Neural progenitor cell (in vitro differentiated cells): Measurements from ENCODE around the gene GLI2. TPM values are rescaled to one million over a fixed set of nuclear protein-coding genes. Genes with fewer than 3 reads are reported as not detected.

Experiments
- DNase-seq: peaks from one replicate; pipeline ENCODE4 v3.0.0-alpha.2; 2016; ENCODE audit warnings: low spot score
- H2AFZ ChIP-seq: fragments of 200-600 bp; sonication (generic); replicated peaks from 2 replicates; pipeline ENCODE4 v1.6.1; 2016; ENCODE audit warnings: antibody characterized with exemption
- H3F3A ChIP-seq: fragments of 200-600 bp; sonication (generic); 2 replicates; pipeline ENCODE4 v1.6.1; 2016; ENCODE audit warnings: antibody characterized with exemption, low read depth
- H3K27ac ChIP-seq: fragments of 200-600 bp; sonication (generic); 2 replicates; pipeline ENCODE4 v1.5.1; 2016; ENCODE audit warnings: mild to moderate bottlenecking
- H3K27me3 ChIP-seq: fragments of 200-600 bp; sonication (generic); 2 replicates; pipeline ENCODE4 v1.6.1; 2016; ENCODE audit warnings: mild to moderate bottlenecking, moderate library complexity
- H3K36me3 ChIP-seq: fragments of 200-600 bp; sonication (generic); 2 replicates; pipeline ENCODE4 v1.5.1; 2016
- H3K4me1 ChIP-seq: fragments of 200-600 bp; sonication (generic); 2 replicates; pipeline ENCODE4 v1.6.1; 2016; ENCODE audit warnings: mixed run types
- H3K4me2 ChIP-seq: fragments of 200-600 bp; sonication (generic); 2 replicates; pipeline ENCODE4 v1.6.1; 2016
- H3K4me3 ChIP-seq: fragments of 200-600 bp; sonication (generic); 2 replicates; pipeline ENCODE4 v1.5.1; 2016
- H3K79me2 ChIP-seq: fragments of 200-600 bp; sonication (generic); 2 replicates; pipeline ENCODE4 v1.6.1; 2016; ENCODE audit warnings: low read depth
- H3K9ac ChIP-seq: fragments of 200-600 bp; sonication (generic); 2 replicates; pipeline ENCODE4 v1.6.1; 2016
- H3K9me3 ChIP-seq: fragments of 200-600 bp; sonication (generic); 2 replicates; pipeline ENCODE4 v1.5.1; 2016; ENCODE audit warnings: low read depth
- H4K20me1 ChIP-seq: fragments of 200-600 bp; sonication (generic); 2 replicates; pipeline ENCODE4 v1.6.1; 2016; ENCODE audit warnings: low read depth
- H3K27ac Mint-ChIP-seq: 3 replicates; pipeline ENCODE4 v1.8.0; 2021; ENCODE audit warnings: mixed read lengths
- H3K27me3 Mint-ChIP-seq: 2 replicates; pipeline ENCODE4 v1.8.0; 2022; ENCODE audit warnings: low read depth, mild to moderate bottlenecking, inconsistent platforms, moderate library complexity, mixed read lengths; ENCODE audit not compliant: insufficient read depth
- H3K36me3 Mint-ChIP-seq: 3 replicates; pipeline ENCODE4 v1.8.0; 2021; ENCODE audit warnings: mixed read lengths
- H3K4me1 Mint-ChIP-seq: 3 replicates; pipeline ENCODE4 v1.8.0; 2021; ENCODE audit warnings: mixed read lengths
- H3K4me3 Mint-ChIP-seq: 3 replicates; pipeline ENCODE4 v1.8.0; 2021; ENCODE audit warnings: mild to moderate bottlenecking, moderate library complexity, mixed read lengths
- H3K9me3 Mint-ChIP-seq: 3 replicates; pipeline ENCODE4 v1.8.0; 2020; ENCODE audit warnings: mixed read lengths
- CTCF ChIP-seq: fragments of 200-600 bp; sonication (generic); IDR thresholded peaks from 2 replicates; pipeline ENCODE4 v1.5.1; 2017; ENCODE audit warnings: antibody characterized with exemption, mild to moderate bottlenecking
- EZH2 ChIP-seq: fragments of 200-600 bp; sonication (generic); IDR thresholded peaks from 2 replicates; pipeline ENCODE4 v1.6.1; 2017; ENCODE audit warnings: antibody characterized with exemption, mild to moderate bottlenecking, moderate library complexity
- EZH2phosphoT487 ChIP-seq: fragments of 200-600 bp; sonication (generic); IDR thresholded peaks from 2 replicates; pipeline ENCODE4 v1.6.1; 2017; ENCODE audit warnings: antibody characterized with exemption
- total RNA-seq: library from RNA; depleted of rRNA; stranded (reverse); fragments of >200 nt; gene quantifications from 2 replicates; pipeline ENCODE4 v1.2.3, GENCODE V29; 2015; ENCODE audit warnings: low replicate concordance

The GLI2 gene
- total RNA-seq, 1 donor from 2014 or later: 9.4 TPM

- H3K4me3 Mint-ChIP-seq: no peak overlapping the region
- peaks cover 100% of the 10 kb centered on the region for H3K79me2 ChIP-seq
- peaks cover 36% of the 10 kb centered on the region for H3K4me1 ChIP-seq
- no peaks in the 10 kb centered on the region for H3K27me3 ChIP-seq
- TF ChIP-seq EZH2phosphoT487: no peak
- no peaks in the 10 kb centered on the region for H3K27me3 Mint-ChIP-seq
- H3K4me1 Mint-ChIP-seq: peaks cover 34% of the 10 kb centered on the region
- peaks cover 17% of the 10 kb centered on the region for H3F3A ChIP-seq
- H3K4me2 ChIP-seq: no peak overlapping the region
- peaks cover 83% of the 10 kb centered on the region for H4K20me1 ChIP-seq
- H3K9ac ChIP-seq: no peak overlapping the region
- H3K9me3 ChIP-seq: no peaks in the 10 kb centered on the region
- H2AFZ ChIP-seq: no peak overlapping the region
- no peak for DNase-seq
- peaks cover 3% of the 10 kb centered on the region for H3K36me3 ChIP-seq
- H3K9me3 Mint-ChIP-seq: peaks cover 15% of the 10 kb centered on the region
- no peak overlapping the region for H3K27ac Mint-ChIP-seq
- no peak overlapping the region for H3K27ac ChIP-seq
- no peak overlapping the region for H3K4me3 ChIP-seq
- peaks cover 34% of the 10 kb centered on the region for H3K36me3 Mint-ChIP-seq
These were observed 15.9 kb downstream of the GLI2 start for GRCh38 chr2:120751553-120751952.

- Histone ChIP-seq H3K9ac (no peak overlapping the region), H2AFZ (no peak overlapping the region), H3K36me3 (peaks cover 4% of the 10 kb centered on the region), H3K4me3 (no peak overlapping the region), H3K9me3 (no peaks in the 10 kb centered on the region), H3K4me1 (peaks cover 45% of the 10 kb centered on the region), H3F3A (peaks cover 36% of the 10 kb centered on the region), H4K20me1 (peaks cover 83% of the 10 kb centered on the region), H3K27ac (no peak overlapping the region), H3K27me3 (no peaks in the 10 kb centered on the region), H3K79me2 (peaks cover 100% of the 10 kb centered on the region), H3K4me2 (no peak overlapping the region)
- Mint-ChIP-seq H3K27ac (no peak overlapping the region), H3K9me3 (peaks cover 21% of the 10 kb centered on the region), H3K27me3 (peaks cover 2% of the 10 kb centered on the region), H3K4me3 (no peak overlapping the region), H3K36me3 (peaks cover 36% of the 10 kb centered on the region), H3K4me1 (peaks cover 32% of the 10 kb centered on the region)
- TF ChIP-seq EZH2 (no peak), CTCF (no peak), EZH2phosphoT487 (no peak)
- DNase-seq: no peak
These were observed 18.6 kb downstream of the GLI2 start for GRCh38 chr2:120754067-120754960.

GRCh38 chr2:120758181-120759144 lies 22.8 kb downstream of the GLI2 start:
- Histone ChIP-seq H3K79me2 (peaks cover 100% of the 10 kb centered on the region), H3F3A (peaks cover 24% of the 10 kb centered on the region), H3K36me3 (peaks cover 4% of the 10 kb centered on the region), H3K27me3 (no peaks in the 10 kb centered on the region), H3K27ac (peak overlapping the region; percentile 71), H3K9ac (no peak overlapping the region), H3K4me2 (peak overlapping the region; percentile 66), H3K4me1 (peaks cover 41% of the 10 kb centered on the region), H3K4me3 (no peak overlapping the region), H3K9me3 (no peaks in the 10 kb centered on the region), H4K20me1 (peaks cover 91% of the 10 kb centered on the region), H2AFZ (no peak overlapping the region)
- no peak for TF ChIP-seq EZH2
- TF ChIP-seq EZH2phosphoT487: no peak
- no peak for TF ChIP-seq CTCF
- H3K4me3 Mint-ChIP-seq: peak overlapping the region; percentile 53
- H3K36me3 Mint-ChIP-seq: peaks cover 28% of the 10 kb centered on the region
- H3K27ac Mint-ChIP-seq: peak overlapping the region; percentile 89
- peaks cover 49% of the 10 kb centered on the region for H3K4me1 Mint-ChIP-seq
- peaks cover 16% of the 10 kb centered on the region for H3K9me3 Mint-ChIP-seq
- DNase-seq: peak; percentile 64
- peaks cover 2% of the 10 kb centered on the region for H3K27me3 Mint-ChIP-seq
